GM23338 (cell line): ENCODE data around the gene SULF2. TPM values are rescaled to one million over a fixed set of nuclear protein-coding genes. Genes with fewer than 3 reads are reported as not detected.

Experiments used
- ATAC-seq: fragments of 200-7000 bp; cut with Tn5 transposase; 3 replicates; pipeline ENCODE4 v1.9.1; 2020
- DNase-seq: peaks from one replicate; pipeline ENCODE4 v3.0.0-alpha.2; 2015; ENCODE audit warnings: low spot score
- H2AFZ ChIP-seq: fragments of 200-600 bp; sonication (generic); 2 replicates; pipeline ENCODE4 v1.8.0; 2016; ENCODE audit warnings: antibody characterized with exemption, mild to moderate bottlenecking, moderate library complexity
- H3F3A ChIP-seq: fragments of 200-600 bp; sonication (generic); replicated peaks from 2 replicates; pipeline ENCODE4 v1.8.0; 2017; ENCODE audit warnings: antibody characterized with exemption, mixed run types, low read depth
- H3K27ac ChIP-seq: fragments of 200-600 bp; sonication (generic); 2 replicates; pipeline ENCODE4 v1.6.1; 2016; ENCODE audit warnings: low read depth
- H3K27me3 ChIP-seq: fragments of 200-600 bp; sonication (generic); 2 replicates; pipeline ENCODE4 v1.8.0; 2016; ENCODE audit warnings: mild to moderate bottlenecking, mixed run types, moderate library complexity; ENCODE audit not compliant: insufficient read depth
- H3K36me3 ChIP-seq: fragments of 200-600 bp; sonication (generic); 2 replicates; pipeline ENCODE4 v1.8.0; 2016; ENCODE audit warnings: mild to moderate bottlenecking; ENCODE audit not compliant: insufficient read depth
- H3K4me1 ChIP-seq: fragments of 200-600 bp; sonication (generic); 2 replicates; pipeline ENCODE4 v1.8.0; 2016; ENCODE audit warnings: mild to moderate bottlenecking, moderate library complexity; ENCODE audit not compliant: insufficient read depth
- H3K4me2 ChIP-seq: fragments of 200-600 bp; sonication (generic); 2 replicates; pipeline ENCODE4 v1.7.1; 2017; ENCODE audit warnings: mixed run types
- H3K4me3 ChIP-seq: fragments of 200-600 bp; sonication (generic); 2 replicates; pipeline ENCODE4 v1.6.1; 2016; ENCODE audit warnings: mixed run types
- H3K79me2 ChIP-seq: fragments of 200-600 bp; sonication (generic); replicated peaks from 2 replicates; pipeline ENCODE4 v1.8.0; 2017; ENCODE audit warnings: mild to moderate bottlenecking; ENCODE audit not compliant: insufficient read depth
- H3K9me2 ChIP-seq: fragments of 200-600 bp; sonication (generic); 2 replicates; pipeline ENCODE4 v1.8.0; 2017; ENCODE audit not compliant: insufficient read depth
- H4K20me1 ChIP-seq: fragments of 200-600 bp; sonication (generic); replicated peaks from 2 replicates; pipeline ENCODE4 v1.8.0; 2017; ENCODE audit warnings: mild to moderate bottlenecking; ENCODE audit not compliant: insufficient read depth
- H3K27ac Mint-ChIP-seq: 2 replicates; pipeline ENCODE4 v1.8.0; 2020; ENCODE audit warnings: inconsistent platforms, mild to moderate bottlenecking, moderate library complexity, mixed read lengths
- H3K27me3 Mint-ChIP-seq: 3 replicates; pipeline ENCODE4 v1.8.0; 2022; ENCODE audit warnings: low read depth, mild to moderate bottlenecking, moderate library complexity, mixed read lengths, inconsistent platforms; ENCODE audit not compliant: insufficient read depth, poor library complexity
- H3K36me3 Mint-ChIP-seq: 3 replicates; pipeline ENCODE4 v1.8.0; 2021; ENCODE audit warnings: low read depth, mild to moderate bottlenecking, inconsistent platforms, moderate library complexity, mixed read lengths
- H3K4me1 Mint-ChIP-seq: 3 replicates; pipeline ENCODE4 v1.8.0; 2020; ENCODE audit warnings: mild to moderate bottlenecking, inconsistent platforms, mixed read lengths
- H3K4me3 Mint-ChIP-seq: 3 replicates; pipeline ENCODE4 v1.8.0; 2021; ENCODE audit warnings: moderate library complexity, mild to moderate bottlenecking, inconsistent platforms, mixed read lengths
- H3K9me3 Mint-ChIP-seq: 3 replicates; pipeline ENCODE4 v1.8.0; 2020; ENCODE audit warnings: moderate library complexity, mild to moderate bottlenecking, inconsistent platforms, mixed read lengths
- CREB1 ChIP-seq: fragments of 250-450 bp; sonication (Bioruptor Pico); IDR thresholded peaks from 2 replicates; pipeline ENCODE4 v1.5.0; 2020; ENCODE audit warnings: low read depth, mild to moderate bottlenecking, moderate library complexity
- ETS1 ChIP-seq: IDR thresholded peaks from 2 replicates; pipeline ENCODE4 v1.6.1; 2016; ENCODE audit warnings: antibody characterized with exemption
- EZH2 ChIP-seq: fragments of 200-600 bp; sonication (generic); IDR thresholded peaks from one replicate; pipeline ENCODE4 v1.8.0; 2017; ENCODE audit warnings: antibody characterized with exemption, mild to moderate bottlenecking, low read depth; ENCODE audit not compliant: unreplicated experiment
- EZH2phosphoT487 ChIP-seq: fragments of 200-600 bp; sonication (generic); IDR thresholded peaks from one replicate; pipeline ENCODE4 v1.8.1; 2018; ENCODE audit warnings: antibody characterized with exemption; ENCODE audit not compliant: unreplicated experiment
- JUNB ChIP-seq: IDR thresholded peaks from one replicate; pipeline ENCODE4 v1.6.1; 2016; ENCODE audit warnings: antibody characterized with exemption; ENCODE audit not compliant: unreplicated experiment
- NANOG ChIP-seq: IDR thresholded peaks from 2 replicates; pipeline ENCODE4 v1.6.1; 2016; ENCODE audit warnings: antibody characterized with exemption, borderline replicate concordance
- POLR2AphosphoS5 ChIP-seq: IDR thresholded peaks from 2 replicates; pipeline ENCODE4 v1.6.1; 2016; ENCODE audit warnings: antibody characterized with exemption, low read depth
- REST ChIP-seq: IDR thresholded peaks from one replicate; pipeline ENCODE4 v1.6.1; 2018; ENCODE audit warnings: antibody characterized with exemption; ENCODE audit not compliant: unreplicated experiment
- STAT1 ChIP-seq: IDR thresholded peaks from one replicate; pipeline ENCODE4 v1.6.1; 2016; ENCODE audit warnings: antibody characterized with exemption; ENCODE audit not compliant: unreplicated experiment
- ZNF114 ChIP-seq: fragments of 250-450 bp; sonication (Bioruptor Pico); IDR thresholded peaks from 2 replicates; pipeline ENCODE4 v1.5.0; 2020; ENCODE audit warnings: mild to moderate bottlenecking, moderate library complexity
- ZNF331 ChIP-seq: fragments of 250-450 bp; sonication (Bioruptor Pico); IDR thresholded peaks from 2 replicates; pipeline ENCODE4 v1.5.0; 2020; ENCODE audit warnings: low read depth, mild to moderate bottlenecking, moderate library complexity
- ZNF462 ChIP-seq: fragments of 250-450 bp; sonication (Bioruptor Pico); IDR thresholded peaks from 2 replicates; pipeline ENCODE4 v1.5.0; 2020; ENCODE audit warnings: mild to moderate bottlenecking, moderate library complexity
- polyA plus RNA-seq: library from polyadenylated mRNA; unstranded; fragments of >200 nt; fragmentation: Nextera tagmentation; extraction: Ambion mirVana; gene quantifications from 2 replicates; pipeline ENCODE4 v1.2.1, GENCODE V29; 2016
- total RNA-seq: library from RNA; depleted of rRNA; stranded (reverse); fragments of >200 nt; shearing (Covaris generic); gene quantifications from 2 replicates; pipeline ENCODE4 v1.2.3, GENCODE V29; 2014

Gene SULF2
- total and polyA plus RNA-seq, 2 experiments from 2014 or later: 9.5 to 20.7 TPM

- Mint-ChIP-seq H3K27ac (no peak overlapping the region), H3K9me3 (no peaks in the 10 kb centered on the region)
Measured at GRCh38 chr20:47642118-47642517, 143.2 kb downstream of the SULF2 start.

GRCh38 chr20:47638851-47639250 is 146.4 kb downstream of the SULF2 start:
- Mint-ChIP-seq H3K27ac (no peak overlapping the region), H3K36me3 (peaks cover 59% of the 10 kb centered on the region), H3K9me3 (no peaks in the 10 kb centered on the region), H3K4me1 (no peaks in the 10 kb centered on the region), H3K4me3 (no peak overlapping the region), H3K27me3 (no peaks in the 10 kb centered on the region)
- no peak for ATAC-seq
- no peak overlapping the region for H3K27ac ChIP-seq
- no peak for DNase-seq
- no peaks in the 10 kb centered on the region for H3K4me1 ChIP-seq
- H3K4me3 ChIP-seq: no peak overlapping the region
- no peaks in the 10 kb centered on the region for H3K79me2 ChIP-seq
- no peak overlapping the region for H2AFZ ChIP-seq
- no peaks in the 10 kb centered on the region for H3F3A ChIP-seq
- peaks cover 35% of the 10 kb centered on the region; the same call in 1 of the 2 replicates for H3K36me3 ChIP-seq
- H4K20me1 ChIP-seq: no peaks in the 10 kb centered on the region
- H3K27me3 ChIP-seq: no peaks in the 10 kb centered on the region
- H3K4me2 ChIP-seq: no peak overlapping the region
- H3K9me2 ChIP-seq: no peaks in the 10 kb centered on the region
- TF ChIP-seq JUNB (no peak), ETS1 (no peak), EZH2phosphoT487 (no peak), NANOG (no peak), REST (no peak), POLR2AphosphoS5 (no peak), STAT1 (no peak), ZNF331 (CRISPR knock-in tag) (no peak), CREB1 (CRISPR knock-in tag) (no peak), ZNF462 (CRISPR knock-in tag) (no peak), EZH2 (no peak), ZNF114 (no peak)

More at GRCh38 chr20:47642118-47642517, 143.2 kb downstream of the SULF2 start:
- no peak overlapping the region for H3K4me3 ChIP-seq
- Mint-ChIP-seq H3K27me3 (peaks cover 1% of the 10 kb centered on the region), H3K4me3 (no peak overlapping the region), H3K36me3 (peaks cover 71% of the 10 kb centered on the region), H3K4me1 (peaks cover 7% of the 10 kb centered on the region)
- no peaks in the 10 kb centered on the region for H3K79me2 ChIP-seq
- no peak overlapping the region for H3K27ac ChIP-seq
- no peak for ATAC-seq
- H3K4me1 ChIP-seq: no peaks in the 10 kb centered on the region
- no peaks in the 10 kb centered on the region for H3K27me3 ChIP-seq
- H4K20me1 ChIP-seq: no peaks in the 10 kb centered on the region
- no peak for TF ChIP-seq POLR2AphosphoS5
- H3K4me2 ChIP-seq: no peak overlapping the region
- no peak for DNase-seq
- H3F3A ChIP-seq: no peaks in the 10 kb centered on the region
- no peaks in the 10 kb centered on the region for H3K9me2 ChIP-seq
- peaks cover 26% of the 10 kb centered on the region; the same call in 1 of the 2 replicates for H3K36me3 ChIP-seq
- no peak overlapping the region for H2AFZ ChIP-seq
